Measurements from ENCODE around the gene FTSJ1.
"Not testable (repeated sequence)": the region's sequence is repeated elsewhere in the genome, so short reads cannot be mapped to it uniquely, and the experiment has no call there.

Gene FTSJ1

GRCh38 chrX:48498374-48498809 is 22.4 kb downstream of the FTSJ1 start:
- no peak for DNase-seq

- no peak for DNase-seq
These were observed 28.3 kb downstream of the FTSJ1 start for GRCh38 chrX:48504261-48504660.

- no peak for DNase-seq
These were observed 29.5 kb downstream of the FTSJ1 start for GRCh38 chrX:48505481-48505880.

- no peak for DNase-seq
These were observed 31.2 kb downstream of the FTSJ1 start for GRCh38 chrX:48507246-48507645.

- DNase-seq, result peak; percentile 21
These were observed 32.6 kb downstream of the FTSJ1 start, which contains the start of gene PORCN for GRCh38 chrX:48508400-48509244. Gene PORCN (plus strand): TSS chrX:48508992. CDS start chrX:48509821, 829 bp downstream.

GRCh38 chrX:48509245-48509590 is 33.2 kb downstream of the FTSJ1 start:
- DNase-seq, result no peak

GRCh38 chrX:48509619-48510018 is 33.6 kb downstream of the FTSJ1 start:
- DNase-seq, result no peak

GRCh38 chrX:48511560-48511959 is 35.6 kb downstream of the FTSJ1 start:
- no peak for DNase-seq

- DNase-seq, result no peak
These were observed 36.5 kb downstream of the FTSJ1 start for GRCh38 chrX:48512371-48512935.

GRCh38 chrX:48513670-48514069 is 37.7 kb downstream of the FTSJ1 start:
- DNase-seq, result no peak

- no peak for DNase-seq
These were observed 38.3 kb downstream of the FTSJ1 start for GRCh38 chrX:48514126-48514806.

GRCh38 chrX:48514868-48515460 is 39.0 kb downstream of the FTSJ1 start:
- no peak for DNase-seq

- DNase-seq, result no peak
These were observed 39.8 kb downstream of the FTSJ1 start for GRCh38 chrX:48515842-48516241.

- no peak for DNase-seq
These were observed 40.3 kb downstream of the FTSJ1 start for GRCh38 chrX:48516285-48516684.

GRCh38 chrX:48516987-48517386 is 41.0 kb downstream of the FTSJ1 start:
- no peak for DNase-seq

GRCh38 chrX:48519481-48519880 is 43.5 kb downstream of the FTSJ1 start:
- DNase-seq, result not testable (repeated sequence)

GRCh38 chrX:48520455-48520854 is 44.5 kb downstream of the FTSJ1 start:
- no peak for DNase-seq

- peak; percentile 35 for DNase-seq
These were observed 45.0 kb downstream of the FTSJ1 start for GRCh38 chrX:48520976-48521352.

- DNase-seq, result peak; percentile 91
These were observed 45.6 kb downstream of the FTSJ1 start, which contains the start of gene EBP for GRCh38 chrX:48521353-48522243. Gene EBP (plus strand): TSS chrX:48521808. CDS start chrX:48523772, 1,964 bp downstream.

- DNase-seq, result no peak
These were observed 46.3 kb downstream of the FTSJ1 start for GRCh38 chrX:48522291-48522690.

GRCh38 chrX:48523682-48524081 is 47.7 kb downstream of the FTSJ1 start:
- DNase-seq, result no peak

GRCh38 chrX:48525853-48526252 is 49.9 kb downstream of the FTSJ1 start:
- DNase-seq, result not testable (repeated sequence)

Data from DMS79 treated with DMSO at 0.1 percent for 48 hours (cell line).